T-helper 17 cell (primary cell): ENCODE measurements around the gene SLC25A42. TPM values are rescaled to one million over a fixed set of nuclear protein-coding genes. Genes with fewer than 3 reads are reported as not detected.
A peak's percentile ranks its signal among the peaks of the same experiment; 100 is the strongest.

Experiments used
- ATAC-seq: fragments of 150-1000 bp; cut with Tn5 transposase; 2 replicates; pipeline ENCODE4 v1.10.0; 2021; ENCODE audit warnings: mild to moderate bottlenecking, moderate library complexity
- DNase-seq, 3 donors: peaks; one replicate each; pipeline versions ENCODE4 v3.0.0 to v3.0.0-alpha.2; 2020 to 2021
- H3K9me3 ChIP-seq: one replicate; pipeline ENCODE4 v1.7.0; 2013; ENCODE audit warnings: low read length, mild to moderate bottlenecking; ENCODE audit not compliant: control insufficient read depth, poor library complexity, severe bottlenecking
- H3K27ac Mint-ChIP-seq: one replicate; pipeline ENCODE4 v1.8.0; 2022; ENCODE audit warnings: mild to moderate bottlenecking, moderate library complexity, mixed read lengths
- H3K27me3 Mint-ChIP-seq: one replicate; pipeline ENCODE4 v1.8.0; 2022; ENCODE audit warnings: mixed read lengths
- H3K36me3 Mint-ChIP-seq: one replicate; pipeline ENCODE4 v1.8.0; 2022; ENCODE audit warnings: low read depth, mixed read lengths
- H3K4me1 Mint-ChIP-seq: one replicate; pipeline ENCODE4 v1.8.0; 2022; ENCODE audit warnings: mild to moderate bottlenecking, mixed read lengths
- H3K4me3 Mint-ChIP-seq: one replicate; pipeline ENCODE4 v1.8.0; 2022; ENCODE audit warnings: mild to moderate bottlenecking, moderate library complexity, mixed read lengths
- total RNA-seq, 4 donors: library from RNA in 2 of 4; stranded (reverse) in 2 of 4; gene quantifications; one replicate each; pipeline ENCODE4 v1.2.3 and lab custom pipeline; 2022 to 2026

The SLC25A42 gene
- total RNA-seq, 2 donors from 2014 or later = 17.1 to 18.9 TPM

- no peak for ATAC-seq
- Mint-ChIP-seq H3K27ac (peak overlapping the region; percentile 83), H3K27me3 (no peaks in the 10 kb centered on the region), H3K4me3 (no peak overlapping the region), H3K36me3 (peaks cover 2% of the 10 kb centered on the region), H3K4me1 (peaks cover 18% of the 10 kb centered on the region)
- no peak for DNase-seq
- H3K9me3 ChIP-seq = no peaks in the 10 kb centered on the region
Measured at GRCh38 chr19:19067276-19068072, 3.7 kb downstream of the SLC25A42 start.

- ATAC-seq (no peak), DNase-seq (no peak)
- H3K27me3 Mint-ChIP-seq = no peaks in the 10 kb centered on the region
- H3K27ac Mint-ChIP-seq = peak overlapping the region; percentile 83
- H3K9me3 ChIP-seq = no peaks in the 10 kb centered on the region
- H3K4me1 Mint-ChIP-seq = peaks cover 18% of the 10 kb centered on the region
- H3K36me3 Mint-ChIP-seq = peaks cover 2% of the 10 kb centered on the region
- no peak overlapping the region for H3K4me3 Mint-ChIP-seq
Measured at GRCh38 chr19:19068659-19069654, 5.2 kb downstream of the SLC25A42 start.

- DNase-seq (no peak), ATAC-seq (no peak)
- Mint-ChIP-seq H3K27me3 (no peaks in the 10 kb centered on the region), H3K4me3 (no peak overlapping the region), H3K36me3 (peaks cover 5% of the 10 kb centered on the region), H3K4me1 (peaks cover 15% of the 10 kb centered on the region), H3K27ac (no peak overlapping the region)
- H3K9me3 ChIP-seq = no peaks in the 10 kb centered on the region
Measured at GRCh38 chr19:19071897-19072296, 8.1 kb downstream of the SLC25A42 start.

GRCh38 chr19:19074196-19074882 lies 10.5 kb downstream of the SLC25A42 start:
- H3K27me3 Mint-ChIP-seq = no peaks in the 10 kb centered on the region
- ATAC-seq (no peak), DNase-seq (no peak)
- peaks cover 23% of the 10 kb centered on the region for H3K4me1 Mint-ChIP-seq
- H3K9me3 ChIP-seq = no peaks in the 10 kb centered on the region
- peaks cover 5% of the 10 kb centered on the region for H3K36me3 Mint-ChIP-seq
- H3K27ac Mint-ChIP-seq = no peak overlapping the region
- H3K4me3 Mint-ChIP-seq = no peak overlapping the region

GRCh38 chr19:19075126-19075525 lies 11.3 kb downstream of the SLC25A42 start:
- ATAC-seq = no peak
- peaks cover 5% of the 10 kb centered on the region for H3K36me3 Mint-ChIP-seq
- H3K4me1 Mint-ChIP-seq = peaks cover 22% of the 10 kb centered on the region

GRCh38 chr19:19076476-19076875 lies 12.7 kb downstream of the SLC25A42 start:
- peaks cover 3% of the 10 kb centered on the region for H3K36me3 Mint-ChIP-seq
- no peak overlapping the region for H3K27ac Mint-ChIP-seq
- DNase-seq = no peak
- H3K4me1 Mint-ChIP-seq = peaks cover 21% of the 10 kb centered on the region
- no peaks in the 10 kb centered on the region for H3K27me3 Mint-ChIP-seq
- no peak for ATAC-seq
- H3K9me3 ChIP-seq = no peaks in the 10 kb centered on the region
- H3K4me3 Mint-ChIP-seq = no peak overlapping the region

More at GRCh38 chr19:19075126-19075525, 11.3 kb downstream of the SLC25A42 start:
- Mint-ChIP-seq H3K27me3 (no peaks in the 10 kb centered on the region), H3K27ac (no peak overlapping the region), H3K4me3 (no peak overlapping the region)
- no peaks in the 10 kb centered on the region for H3K9me3 ChIP-seq
- DNase-seq = no peak

GRCh38 chr19:19077103-19077502 lies 13.3 kb downstream of the SLC25A42 start:
- no peak for ATAC-seq
- Mint-ChIP-seq H3K4me3 (no peak overlapping the region), H3K27me3 (no peaks in the 10 kb centered on the region), H3K27ac (no peak overlapping the region), H3K36me3 (peaks cover 3% of the 10 kb centered on the region), H3K4me1 (peaks cover 27% of the 10 kb centered on the region)
- H3K9me3 ChIP-seq = no peaks in the 10 kb centered on the region
- DNase-seq = no peak

GRCh38 chr19:19078801-19079200 lies 15.0 kb downstream of the SLC25A42 start:
- DNase-seq = no peak
- H3K4me3 Mint-ChIP-seq = no peak overlapping the region
- peaks cover 27% of the 10 kb centered on the region for H3K4me1 Mint-ChIP-seq
- no peak for ATAC-seq
- H3K36me3 Mint-ChIP-seq = peaks cover 3% of the 10 kb centered on the region
- H3K27ac Mint-ChIP-seq = no peak overlapping the region
- no peaks in the 10 kb centered on the region for H3K27me3 Mint-ChIP-seq
- H3K9me3 ChIP-seq = no peaks in the 10 kb centered on the region

- Mint-ChIP-seq H3K27ac (no peak overlapping the region), H3K27me3 (no peaks in the 10 kb centered on the region)
Measured at GRCh38 chr19:19079571-19079970, 15.8 kb downstream of the SLC25A42 start.

GRCh38 chr19:19081642-19082151 lies 17.9 kb downstream of the SLC25A42 start:
- no peaks in the 10 kb centered on the region for H3K9me3 ChIP-seq
- H3K36me3 Mint-ChIP-seq = no peaks in the 10 kb centered on the region
- ATAC-seq (no peak), DNase-seq (no peak)
- H3K4me3 Mint-ChIP-seq = no peak overlapping the region
- H3K27ac Mint-ChIP-seq = no peak overlapping the region
- H3K27me3 Mint-ChIP-seq = no peaks in the 10 kb centered on the region
- peaks cover 19% of the 10 kb centered on the region for H3K4me1 Mint-ChIP-seq

More at GRCh38 chr19:19079571-19079970, 15.8 kb downstream of the SLC25A42 start:
- DNase-seq (no peak), ATAC-seq (no peak)
- Mint-ChIP-seq H3K4me3 (no peak overlapping the region), H3K4me1 (peaks cover 25% of the 10 kb centered on the region), H3K36me3 (peaks cover under 1% of the 10 kb centered on the region)
- H3K9me3 ChIP-seq = no peaks in the 10 kb centered on the region

GRCh38 chr19:19083413-19084178 lies 19.8 kb downstream of the SLC25A42 start:
- Mint-ChIP-seq H3K27me3 (no peaks in the 10 kb centered on the region), H3K36me3 (no peaks in the 10 kb centered on the region), H3K4me3 (no peak overlapping the region), H3K27ac (no peak overlapping the region), H3K4me1 (peaks cover 14% of the 10 kb centered on the region)
- no peak for ATAC-seq
- no peaks in the 10 kb centered on the region for H3K9me3 ChIP-seq
- DNase-seq = no peak

GRCh38 chr19:19087676-19088075 lies 23.9 kb downstream of the SLC25A42 start:
- DNase-seq (no peak), ATAC-seq (no peak)
- H3K4me1 Mint-ChIP-seq = peaks cover 4% of the 10 kb centered on the region
- no peak overlapping the region for H3K4me3 Mint-ChIP-seq
- H3K36me3 Mint-ChIP-seq = no peaks in the 10 kb centered on the region
- no peaks in the 10 kb centered on the region for H3K9me3 ChIP-seq
- no peaks in the 10 kb centered on the region for H3K27me3 Mint-ChIP-seq
- no peak overlapping the region for H3K27ac Mint-ChIP-seq
